ENCODE results near the gene STMN1. TPM values are rescaled to one million over a fixed set of nuclear protein-coding genes. Genes with fewer than 3 reads are reported as not detected.
A peak's percentile ranks its signal among the peaks of the same experiment; 100 is the strongest.

The STMN1 gene
- total and polyA plus RNA-seq, 2 of the 8 experiments (the other 6 are each of a cell fraction or from before 2014, with no cell fraction given): 116 to 564 TPM

DNA sequence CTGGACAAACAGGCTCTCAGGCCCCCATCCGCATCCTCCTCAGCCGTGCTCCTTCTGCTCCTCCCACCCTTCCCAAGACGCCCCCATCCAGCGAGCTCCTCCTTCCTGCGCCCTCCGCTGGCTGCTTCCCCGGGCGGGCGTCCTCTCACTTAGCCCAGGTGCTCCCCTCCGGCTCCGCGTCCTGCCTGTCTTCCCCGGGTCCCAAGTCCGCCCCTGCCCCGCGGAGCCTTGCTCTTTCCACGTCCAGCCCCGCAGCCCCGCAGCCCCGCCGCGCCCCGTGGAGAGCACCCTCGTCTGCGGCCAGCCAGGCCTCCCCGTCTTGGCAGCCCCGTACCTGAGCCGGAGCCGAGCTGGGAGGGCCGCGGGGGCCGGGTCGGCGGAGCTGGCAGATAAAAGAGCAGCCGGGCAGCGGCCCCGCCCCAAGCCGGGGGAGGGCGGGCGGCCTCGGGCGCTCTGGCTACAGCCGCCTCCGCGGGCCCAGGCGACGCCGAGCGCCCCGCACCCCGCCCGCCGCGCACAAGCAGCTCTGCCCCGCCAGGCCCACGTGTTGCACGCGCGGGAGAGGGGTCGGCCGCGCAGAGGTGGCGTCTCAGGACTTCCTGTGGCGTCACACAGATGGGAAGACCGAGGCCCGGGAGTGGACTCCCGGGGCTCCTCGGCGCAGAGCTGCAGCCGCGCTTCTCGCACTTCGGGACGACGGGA lies 30.9 kb downstream of the STMN1 start, which contains the start of gene PAQR7 (continued):
- TF ChIP-seq NRF1 (IDR thresholded peaks at IDR 0.05; ENCODE audit: low read depth, low read length) (no peak), SP1 (IDR thresholded peaks at IDR 0.05; ENCODE audit: low read depth, low read length) (no peak), SRF (IDR thresholded peaks at IDR 0.05; ENCODE audit: low read depth, low read length) (no peak), POLR2AphosphoS5 (IDR thresholded peaks at IDR 0.05; ENCODE audit: low read depth, low read length) (no peak), MAX (IDR thresholded peaks at IDR 0.05) (peak; percentile 91), SIRT6 (IDR thresholded peaks at IDR 0.05; ENCODE audit: low read length) (no peak), HDAC2 (IDR thresholded peaks at IDR 0.05; ENCODE audit: borderline replicate concordance in 1 of 2, low read depth in 2 of 2, low read length in 2 of 2) (no peak), RFX5 (IDR thresholded peaks at IDR 0.05; ENCODE audit: borderline replicate concordance, low read depth, low read length) (no peak), CHD1 (IDR thresholded peaks at IDR 0.05; ENCODE audit: low read depth, low read length) (no peak)
- TF ChIP-seq, protein P1, sequence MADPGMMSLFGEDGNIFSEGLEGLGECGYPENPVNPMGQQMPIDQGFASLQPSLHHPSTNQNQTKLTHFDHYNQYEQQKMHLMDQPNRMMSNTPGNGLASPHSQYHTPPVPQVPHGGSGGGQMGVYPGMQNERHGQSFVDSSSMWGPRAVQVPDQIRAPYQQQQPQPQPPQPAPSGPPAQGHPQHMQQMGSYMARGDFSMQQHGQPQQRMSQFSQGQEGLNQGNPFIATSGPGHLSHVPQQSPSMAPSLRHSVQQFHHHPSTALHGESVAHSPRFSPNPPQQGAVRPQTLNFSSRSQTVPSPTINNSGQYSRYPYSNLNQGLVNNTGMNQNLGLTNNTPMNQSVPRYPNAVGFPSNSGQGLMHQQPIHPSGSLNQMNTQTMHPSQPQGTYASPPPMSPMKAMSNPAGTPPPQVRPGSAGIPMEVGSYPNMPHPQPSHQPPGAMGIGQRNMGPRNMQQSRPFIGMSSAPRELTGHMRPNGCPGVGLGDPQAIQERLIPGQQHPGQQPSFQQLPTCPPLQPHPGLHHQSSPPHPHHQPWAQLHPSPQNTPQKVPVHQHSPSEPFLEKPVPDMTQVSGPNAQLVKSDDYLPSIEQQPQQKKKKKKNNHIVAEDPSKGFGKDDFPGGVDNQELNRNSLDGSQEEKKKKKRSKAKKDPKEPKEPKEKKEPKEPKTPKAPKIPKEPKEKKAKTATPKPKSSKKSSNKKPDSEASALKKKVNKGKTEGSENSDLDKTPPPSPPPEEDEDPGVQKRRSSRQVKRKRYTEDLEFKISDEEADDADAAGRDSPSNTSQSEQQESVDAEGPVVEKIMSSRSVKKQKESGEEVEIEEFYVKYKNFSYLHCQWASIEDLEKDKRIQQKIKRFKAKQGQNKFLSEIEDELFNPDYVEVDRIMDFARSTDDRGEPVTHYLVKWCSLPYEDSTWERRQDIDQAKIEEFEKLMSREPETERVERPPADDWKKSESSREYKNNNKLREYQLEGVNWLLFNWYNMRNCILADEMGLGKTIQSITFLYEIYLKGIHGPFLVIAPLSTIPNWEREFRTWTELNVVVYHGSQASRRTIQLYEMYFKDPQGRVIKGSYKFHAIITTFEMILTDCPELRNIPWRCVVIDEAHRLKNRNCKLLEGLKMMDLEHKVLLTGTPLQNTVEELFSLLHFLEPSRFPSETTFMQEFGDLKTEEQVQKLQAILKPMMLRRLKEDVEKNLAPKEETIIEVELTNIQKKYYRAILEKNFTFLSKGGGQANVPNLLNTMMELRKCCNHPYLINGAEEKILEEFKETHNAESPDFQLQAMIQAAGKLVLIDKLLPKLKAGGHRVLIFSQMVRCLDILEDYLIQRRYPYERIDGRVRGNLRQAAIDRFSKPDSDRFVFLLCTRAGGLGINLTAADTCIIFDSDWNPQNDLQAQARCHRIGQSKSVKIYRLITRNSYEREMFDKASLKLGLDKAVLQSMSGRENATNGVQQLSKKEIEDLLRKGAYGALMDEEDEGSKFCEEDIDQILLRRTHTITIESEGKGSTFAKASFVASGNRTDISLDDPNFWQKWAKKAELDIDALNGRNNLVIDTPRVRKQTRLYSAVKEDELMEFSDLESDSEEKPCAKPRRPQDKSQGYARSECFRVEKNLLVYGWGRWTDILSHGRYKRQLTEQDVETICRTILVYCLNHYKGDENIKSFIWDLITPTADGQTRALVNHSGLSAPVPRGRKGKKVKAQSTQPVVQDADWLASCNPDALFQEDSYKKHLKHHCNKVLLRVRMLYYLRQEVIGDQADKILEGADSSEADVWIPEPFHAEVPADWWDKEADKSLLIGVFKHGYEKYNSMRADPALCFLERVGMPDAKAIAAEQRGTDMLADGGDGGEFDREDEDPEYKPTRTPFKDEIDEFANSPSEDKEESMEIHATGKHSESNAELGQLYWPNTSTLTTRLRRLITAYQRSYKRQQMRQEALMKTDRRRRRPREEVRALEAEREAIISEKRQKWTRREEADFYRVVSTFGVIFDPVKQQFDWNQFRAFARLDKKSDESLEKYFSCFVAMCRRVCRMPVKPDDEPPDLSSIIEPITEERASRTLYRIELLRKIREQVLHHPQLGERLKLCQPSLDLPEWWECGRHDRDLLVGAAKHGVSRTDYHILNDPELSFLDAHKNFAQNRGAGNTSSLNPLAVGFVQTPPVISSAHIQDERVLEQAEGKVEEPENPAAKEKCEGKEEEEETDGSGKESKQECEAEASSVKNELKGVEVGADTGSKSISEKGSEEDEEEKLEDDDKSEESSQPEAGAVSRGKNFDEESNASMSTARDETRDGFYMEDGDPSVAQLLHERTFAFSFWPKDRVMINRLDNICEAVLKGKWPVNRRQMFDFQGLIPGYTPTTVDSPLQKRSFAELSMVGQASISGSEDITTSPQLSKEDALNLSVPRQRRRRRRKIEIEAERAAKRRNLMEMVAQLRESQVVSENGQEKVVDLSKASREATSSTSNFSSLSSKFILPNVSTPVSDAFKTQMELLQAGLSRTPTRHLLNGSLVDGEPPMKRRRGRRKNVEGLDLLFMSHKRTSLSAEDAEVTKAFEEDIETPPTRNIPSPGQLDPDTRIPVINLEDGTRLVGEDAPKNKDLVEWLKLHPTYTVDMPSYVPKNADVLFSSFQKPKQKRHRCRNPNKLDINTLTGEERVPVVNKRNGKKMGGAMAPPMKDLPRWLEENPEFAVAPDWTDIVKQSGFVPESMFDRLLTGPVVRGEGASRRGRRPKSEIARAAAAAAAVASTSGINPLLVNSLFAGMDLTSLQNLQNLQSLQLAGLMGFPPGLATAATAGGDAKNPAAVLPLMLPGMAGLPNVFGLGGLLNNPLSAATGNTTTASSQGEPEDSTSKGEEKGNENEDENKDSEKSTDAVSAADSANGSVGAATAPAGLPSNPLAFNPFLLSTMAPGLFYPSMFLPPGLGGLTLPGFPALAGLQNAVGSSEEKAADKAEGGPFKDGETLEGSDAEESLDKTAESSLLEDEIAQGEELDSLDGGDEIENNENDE (IDR thresholded peaks at IDR 0.05; ENCODE audit: insufficient replicate concordance, low read length): no peak

Measured in H1 (cell line).